ENCODE measurements around the gene OTUD3.
A peak's percentile ranks its signal among the peaks of the same experiment; 100 is the strongest.

Gene OTUD3

DNA sequence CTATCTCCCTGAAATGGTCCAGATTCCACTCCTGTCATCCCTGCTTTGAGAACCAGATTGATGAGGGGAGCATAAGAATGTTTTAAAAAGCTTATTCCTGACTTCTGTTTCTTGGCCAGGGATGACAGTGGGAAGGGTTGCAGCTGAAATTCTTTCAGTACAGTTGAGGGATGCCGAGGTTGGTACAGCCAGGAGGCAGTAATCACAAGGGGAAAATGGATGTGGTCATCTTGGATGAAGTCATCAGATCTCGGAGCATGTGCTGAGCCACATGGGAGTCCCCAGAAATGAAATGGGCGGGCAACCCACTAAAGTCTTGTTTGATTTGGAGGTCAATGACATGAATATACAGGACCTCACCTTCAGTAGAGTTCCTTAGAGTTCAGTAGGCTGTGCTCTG is 59.9 kb downstream of the OTUD3 start:
- H3K4me3 ChIP-seq (ENCODE audit: control insufficient read depth, low read depth, low read length): no peak overlapping the region
- DNase-seq (ENCODE audit: low read depth): peak; percentile 30
- TF ChIP-seq, protein P1, sequence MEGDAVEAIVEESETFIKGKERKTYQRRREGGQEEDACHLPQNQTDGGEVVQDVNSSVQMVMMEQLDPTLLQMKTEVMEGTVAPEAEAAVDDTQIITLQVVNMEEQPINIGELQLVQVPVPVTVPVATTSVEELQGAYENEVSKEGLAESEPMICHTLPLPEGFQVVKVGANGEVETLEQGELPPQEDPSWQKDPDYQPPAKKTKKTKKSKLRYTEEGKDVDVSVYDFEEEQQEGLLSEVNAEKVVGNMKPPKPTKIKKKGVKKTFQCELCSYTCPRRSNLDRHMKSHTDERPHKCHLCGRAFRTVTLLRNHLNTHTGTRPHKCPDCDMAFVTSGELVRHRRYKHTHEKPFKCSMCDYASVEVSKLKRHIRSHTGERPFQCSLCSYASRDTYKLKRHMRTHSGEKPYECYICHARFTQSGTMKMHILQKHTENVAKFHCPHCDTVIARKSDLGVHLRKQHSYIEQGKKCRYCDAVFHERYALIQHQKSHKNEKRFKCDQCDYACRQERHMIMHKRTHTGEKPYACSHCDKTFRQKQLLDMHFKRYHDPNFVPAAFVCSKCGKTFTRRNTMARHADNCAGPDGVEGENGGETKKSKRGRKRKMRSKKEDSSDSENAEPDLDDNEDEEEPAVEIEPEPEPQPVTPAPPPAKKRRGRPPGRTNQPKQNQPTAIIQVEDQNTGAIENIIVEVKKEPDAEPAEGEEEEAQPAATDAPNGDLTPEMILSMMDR (conservative IDR thresholded peaks at IDR 0.05; ENCODE audit: control insufficient read depth, insufficient read depth, low read depth, low read length): no peak

DNA sequence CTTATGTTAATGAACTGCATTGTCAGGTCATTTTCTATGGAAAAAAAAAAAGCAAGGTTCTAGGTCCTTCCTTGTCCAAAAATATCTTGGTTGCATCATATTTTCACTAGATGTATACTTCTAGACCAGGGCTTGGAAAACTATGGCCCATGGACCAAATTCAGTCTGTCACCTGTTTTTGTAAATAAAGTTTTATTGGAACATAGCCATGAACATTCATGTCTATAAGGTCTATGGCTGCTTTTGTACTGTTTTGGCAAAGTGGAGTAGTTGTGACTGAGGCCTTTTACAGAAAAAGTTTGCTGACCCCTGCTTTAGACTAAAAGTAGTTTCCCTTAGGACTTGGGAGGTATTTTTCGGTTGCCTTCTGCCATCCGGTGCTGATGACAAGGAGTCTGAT is 60.5 kb downstream of the OTUD3 start:
- TF ChIP-seq, protein P1 (conservative IDR thresholded peaks at IDR 0.05; ENCODE audit: control insufficient read depth, insufficient read depth, low read depth, low read length): no peak
- no peak for DNase-seq (ENCODE audit: low read depth)
- no peak overlapping the region for H3K4me3 ChIP-seq (ENCODE audit: control insufficient read depth, low read depth, low read length)

DNA sequence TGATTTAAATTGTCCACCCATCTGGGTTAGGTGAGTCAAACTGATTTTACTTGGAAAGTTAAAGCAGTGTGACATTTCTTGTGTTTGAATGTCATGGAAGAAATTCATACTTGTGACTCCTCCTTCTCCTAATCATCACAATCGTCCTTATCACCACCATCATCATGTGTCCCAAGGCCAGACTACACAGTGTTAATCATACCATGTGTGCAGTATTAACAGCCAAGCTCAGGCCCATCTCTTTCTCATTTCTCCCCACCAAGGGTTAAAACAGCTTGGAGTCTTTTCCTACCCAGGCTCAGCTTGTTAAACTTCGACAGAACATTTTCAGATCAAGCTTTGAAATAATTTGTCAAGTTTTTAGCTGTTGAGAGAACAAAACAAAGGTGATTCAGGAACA is 63.7 kb downstream of the OTUD3 start:
- DNase-seq (ENCODE audit: low read depth): no peak
- TF ChIP-seq, protein P1 (conservative IDR thresholded peaks at IDR 0.05; ENCODE audit: control insufficient read depth, insufficient read depth, low read depth, low read length): no peak
- H3K4me3 ChIP-seq (ENCODE audit: control insufficient read depth, low read depth, low read length): no peak overlapping the region

DNA sequence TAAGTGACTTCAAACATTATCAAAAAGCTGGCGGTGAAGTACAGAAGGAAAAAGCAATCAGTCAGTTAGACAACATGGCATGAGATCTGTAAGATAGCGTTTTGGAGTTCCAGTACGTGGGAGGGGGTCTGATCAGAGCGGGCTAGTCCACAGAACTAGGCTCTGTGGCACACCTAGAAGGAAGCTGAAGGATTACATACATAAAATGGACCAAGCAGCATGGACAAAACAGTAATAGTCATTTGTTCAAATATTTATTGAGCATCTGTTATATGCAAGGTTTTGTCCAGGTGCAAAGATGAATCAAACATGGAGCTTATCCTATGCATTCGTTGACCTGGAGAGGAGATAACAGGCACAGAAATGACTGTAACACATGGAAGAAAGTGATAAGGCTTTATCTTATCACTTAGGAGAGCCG is 64.1 kb downstream of the OTUD3 start:
- H3K4me3 ChIP-seq (ENCODE audit: control insufficient read depth, low read depth, low read length): no peak overlapping the region
- DNase-seq (ENCODE audit: low read depth): no peak
- TF ChIP-seq, protein P1 (conservative IDR thresholded peaks at IDR 0.05; ENCODE audit: control insufficient read depth, insufficient read depth, low read depth, low read length): no peak

DNA sequence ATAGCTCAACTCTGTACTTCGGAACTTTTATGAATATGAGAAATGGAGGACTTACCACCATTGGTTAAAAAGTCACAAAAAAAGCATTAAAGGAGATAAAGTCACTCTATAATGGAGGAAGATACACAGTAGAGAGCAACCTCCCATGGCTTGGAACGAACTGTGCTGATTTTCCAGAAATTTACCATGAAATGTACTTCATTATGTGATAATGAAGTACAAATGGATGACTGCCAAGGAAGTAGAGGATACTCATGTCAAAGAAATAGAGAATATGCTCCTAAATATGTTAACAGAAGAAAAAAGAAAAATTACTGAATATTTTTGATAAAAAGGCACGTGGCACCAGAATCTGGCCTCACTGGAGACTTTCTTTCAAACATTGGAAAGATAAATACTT is 64.8 kb downstream of the OTUD3 start:
- no peak for DNase-seq (ENCODE audit: low read depth)
- H3K4me3 ChIP-seq (ENCODE audit: control insufficient read depth, low read depth, low read length): no peak overlapping the region
- TF ChIP-seq, protein P1 (conservative IDR thresholded peaks at IDR 0.05; ENCODE audit: control insufficient read depth, insufficient read depth, low read depth, low read length): no peak

DNA sequence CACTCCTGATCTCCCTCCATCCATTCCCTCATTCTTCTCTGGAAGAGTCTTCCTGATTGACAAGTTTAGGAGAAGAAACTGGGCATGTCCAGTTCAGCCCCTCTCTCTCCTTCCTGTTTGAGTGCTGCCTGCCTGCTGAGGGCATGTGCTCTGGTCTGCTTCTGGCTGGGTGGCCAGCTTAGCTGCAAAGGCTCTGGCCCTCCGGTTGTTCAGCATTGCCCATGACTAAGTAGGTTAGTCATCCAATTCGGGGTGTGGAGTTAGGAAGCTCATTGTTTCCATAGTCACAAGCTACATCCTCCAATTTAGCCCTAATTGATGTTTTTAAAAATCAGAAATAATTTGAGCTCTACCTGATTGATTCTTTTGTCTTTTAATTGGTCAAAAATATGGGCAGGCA is 66.8 kb downstream of the OTUD3 start:
- no peak overlapping the region for H3K4me3 ChIP-seq (ENCODE audit: control insufficient read depth, low read depth, low read length)
- TF ChIP-seq, protein P1 (conservative IDR thresholded peaks at IDR 0.05; ENCODE audit: control insufficient read depth, insufficient read depth, low read depth, low read length): no peak
- peak; percentile 81 for DNase-seq (ENCODE audit: low read depth)

DNA sequence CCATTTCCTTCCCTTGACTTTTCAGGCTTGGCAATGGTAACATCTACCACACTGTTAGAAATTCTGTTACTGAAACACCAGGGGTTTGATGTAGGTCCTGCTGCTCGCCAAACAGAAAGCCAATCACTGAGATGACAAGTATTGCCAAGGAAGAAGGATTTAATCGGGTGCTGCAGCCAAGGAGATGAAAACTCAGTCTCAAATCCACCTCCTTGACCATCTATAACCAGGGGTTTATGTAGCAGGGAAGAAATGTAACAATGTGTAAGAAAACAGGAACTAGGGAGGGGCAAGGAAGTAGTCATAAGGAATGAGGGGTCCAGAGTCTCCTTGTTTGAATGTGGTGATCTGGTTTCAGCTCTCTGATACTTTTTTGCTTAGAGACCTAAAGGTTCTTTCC is 71.9 kb downstream of the OTUD3 start:
- TF ChIP-seq, protein P1 (conservative IDR thresholded peaks at IDR 0.05; ENCODE audit: control insufficient read depth, insufficient read depth, low read depth, low read length): no peak
- DNase-seq (ENCODE audit: low read depth): no peak
- no peak overlapping the region for H3K4me3 ChIP-seq (ENCODE audit: control insufficient read depth, low read depth, low read length)
